Measurements from ENCODE around the gene EML6.

DNA sequence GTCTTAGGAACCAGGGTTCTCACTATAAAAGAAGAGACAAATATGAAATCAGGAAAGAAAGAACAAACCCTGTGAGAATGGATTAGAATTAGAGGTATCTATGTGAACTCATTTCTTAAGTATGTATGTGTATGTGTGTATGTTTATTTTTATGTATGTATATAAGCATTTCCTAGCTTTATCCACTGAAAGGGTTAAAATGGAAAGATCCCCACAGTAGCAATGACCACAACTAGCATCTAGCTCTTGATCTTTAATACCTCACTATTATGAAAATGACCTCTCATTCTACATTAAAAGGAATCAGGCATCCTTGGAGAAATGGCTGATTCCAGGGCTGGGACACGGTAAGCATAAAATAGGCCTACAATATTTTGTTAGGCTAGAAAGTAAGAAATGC is 295.2 kb downstream of the EML6 start:
- no peak for TF ChIP-seq JUND (IDR thresholded peaks at IDR 0.05; ENCODE audit: low read length)
- TF ChIP-seq, protein P1, sequence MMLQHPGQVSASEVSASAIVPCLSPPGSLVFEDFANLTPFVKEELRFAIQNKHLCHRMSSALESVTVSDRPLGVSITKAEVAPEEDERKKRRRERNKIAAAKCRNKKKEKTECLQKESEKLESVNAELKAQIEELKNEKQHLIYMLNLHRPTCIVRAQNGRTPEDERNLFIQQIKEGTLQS (IDR thresholded peaks at IDR 0.05; ENCODE audit: insufficient read depth, low read depth, low read length): no peak
